Thoracic aorta (tissue), 2 donors: Measurements from ENCODE around the gene PDCD5. TPM values are rescaled to one million over a fixed set of nuclear protein-coding genes. Genes with fewer than 3 reads are reported as not detected.
"Not testable (repeated sequence)": the region's sequence is repeated elsewhere in the genome, so short reads cannot be mapped to it uniquely, and the experiment has no call there.

Experiments
- ATAC-seq: fragments of 150-250 bp; one replicate; pipeline ENCODE4 v1.8.0; 2017; ENCODE audit warnings: low read depth; ENCODE audit not compliant: insufficient number of reproducible peaks, low FRiP score
- DNase-seq: peaks from one replicate; pipeline ENCODE4 v3.0.0-alpha.2; 2020; ENCODE audit warnings: low spot score
- H3K27ac ChIP-seq, 2 donors: fragments of 200-600 bp; sonication (generic); 1 replicate in 1 of 2; 2 replicates in 1 of 2; pipeline ENCODE4 v1.5.1; 2016; ENCODE audit warnings: mild to moderate bottlenecking in 2 of 2, moderate library complexity in 2 of 2
- H3K27me3 ChIP-seq: fragments of 200-600 bp; sonication (generic); replicated peaks from 2 replicates; pipeline ENCODE4 v1.6.0; 2016; ENCODE audit warnings: mild to moderate bottlenecking; ENCODE audit not compliant: insufficient read depth
- H3K36me3 ChIP-seq: fragments of 200-600 bp; sonication (generic); one replicate; pipeline ENCODE4 v1.5.1; 2016
- H3K4me1 ChIP-seq, 2 donors: fragments of 200-600 bp; sonication (generic); 1 replicate in 1 of 2; 2 replicates in 1 of 2; pipeline versions ENCODE4 v1.5.1 to v1.6.0; 2016; ENCODE audit warnings: low read depth in 2 of 2, mild to moderate bottlenecking in 1 of 2; ENCODE audit not compliant: control insufficient read depth in 1 of 2
- H3K4me3 ChIP-seq: fragments of 200-600 bp; sonication (generic); 2 replicates; pipeline ENCODE4 v1.5.1; 2016; ENCODE audit warnings: mild to moderate bottlenecking
- H3K9me3 ChIP-seq: fragments of 200-600 bp; sonication (generic); 2 replicates; pipeline ENCODE4 v1.5.1; 2016
- CTCF ChIP-seq: fragments of 200-600 bp; sonication (generic); IDR thresholded peaks from one replicate; pipeline ENCODE4 v1.5.1; 2019; ENCODE audit warnings: antibody characterized with exemption
- total RNA-seq, 2 donors: library from RNA; depleted of rRNA; stranded (reverse); fragments of >200 nt; gene quantifications; one replicate each; pipeline versions ENCODE4 v1.1.0 to v1.2.3, GENCODE V29; 2016

Gene PDCD5
- total RNA-seq, 2 donors from 2014 or later = 76.0 to 105 TPM

GRCh38 chr19:32558607-32559228 is 22.3 kb upstream of the PDCD5 start:
- DNase-seq (no peak), ATAC-seq (no peak)
- Histone ChIP-seq H3K4me1 (no peaks in the 10 kb centered on the region), H3K4me3 (no peak overlapping the region), H3K27ac (no peak overlapping the region), H3K36me3 (no peaks in the 10 kb centered on the region), H3K27me3 (no peaks in the 10 kb centered on the region), H3K9me3 (no peaks in the 10 kb centered on the region)
- TF ChIP-seq CTCF = no peak

- H3K4me1 ChIP-seq = no peaks in the 10 kb centered on the region
- no peak for TF ChIP-seq CTCF
- H3K9me3 ChIP-seq = no peaks in the 10 kb centered on the region
- no peak overlapping the region for H3K27ac ChIP-seq
- no peaks in the 10 kb centered on the region for H3K27me3 ChIP-seq
- no peak for ATAC-seq
- no peak for DNase-seq
- no peaks in the 10 kb centered on the region for H3K36me3 ChIP-seq
- no peak overlapping the region for H3K4me3 ChIP-seq
Measured at GRCh38 chr19:32563761-32564160, 17.2 kb upstream of the PDCD5 start.

GRCh38 chr19:32566246-32566830 is 14.7 kb upstream of the PDCD5 start:
- no peak for TF ChIP-seq CTCF
- Histone ChIP-seq H3K4me3 (no peak overlapping the region), H3K27me3 (no peaks in the 10 kb centered on the region), H3K27ac (no peak overlapping the region), H3K9me3 (no peaks in the 10 kb centered on the region), H3K4me1 (no peaks in the 10 kb centered on the region), H3K36me3 (no peaks in the 10 kb centered on the region)
- DNase-seq (no peak), ATAC-seq (no peak)

GRCh38 chr19:32567486-32567885 is 13.5 kb upstream of the PDCD5 start:
- H3K9me3 ChIP-seq = no peaks in the 10 kb centered on the region
- no peaks in the 10 kb centered on the region for H3K27me3 ChIP-seq
- no peak for ATAC-seq
- no peaks in the 10 kb centered on the region for H3K36me3 ChIP-seq
- no peak overlapping the region for H3K4me3 ChIP-seq
- TF ChIP-seq CTCF = no peak
- no peaks in the 10 kb centered on the region for H3K4me1 ChIP-seq
- DNase-seq = no peak
- H3K27ac ChIP-seq = no peak overlapping the region

- no peak for TF ChIP-seq CTCF
- Histone ChIP-seq H3K4me3 (no peak overlapping the region), H3K27me3 (no peaks in the 10 kb centered on the region), H3K4me1 (no peaks in the 10 kb centered on the region), H3K9me3 (no peaks in the 10 kb centered on the region), H3K27ac (no peak overlapping the region), H3K36me3 (no peaks in the 10 kb centered on the region)
- no peak for DNase-seq
- no peak for ATAC-seq
Measured at GRCh38 chr19:32570081-32570785, 10.8 kb upstream of the PDCD5 start.

- H3K27me3 ChIP-seq, H3K9me3 ChIP-seq, H3K4me1 ChIP-seq, H3K27ac ChIP-seq, H3K4me3 ChIP-seq, ATAC-seq, DNase-seq, H3K36me3 ChIP-seq: not testable (repeated sequence)
Measured at GRCh38 chr19:32571471-32572075, 9.4 kb upstream of the PDCD5 start.

GRCh38 chr19:32572700-32573491 is 8.1 kb upstream of the PDCD5 start:
- not testable (repeated sequence) for H3K27ac ChIP-seq, H3K36me3 ChIP-seq, ATAC-seq, H3K27me3 ChIP-seq, H3K9me3 ChIP-seq, H3K4me3 ChIP-seq, DNase-seq, H3K4me1 ChIP-seq
